HEK293 (cell line): ENCODE data around the gene EFCAB6.

Experiments used
- CTCF ChIA-PET: fragments of 350-600 bp; formaldehyde crosslinking; extraction: SDS; loops from one replicate; lab custom pipeline; 2021; ENCODE audit warnings: antibody characterized with exemption; lab: Yijun Ruan, JAX
- POLR2A ChIA-PET: fragments of 300-600 bp; formaldehyde crosslinking; extraction: SDS; loops from one replicate; lab custom pipeline; 2020; ENCODE audit warnings: antibody characterized with exemption, inconsistent platforms; lab: Yijun Ruan, JAX
- H3K27ac ChIP-seq: fragments of 200-500 bp; sonication (Bioruptor generic); 2 replicates; pipeline ENCODE4 v1.5.1; 2014; ENCODE audit warnings: low read depth, low read length, control low read depth, inconsistent platforms; ENCODE audit errors: extremely low read depth
- H3K36me3 ChIP-seq, 2 experiments: fragments of 200-500 bp in 1 of 2; sonication (Bioruptor generic) in 1 of 2; 1 replicate in 1 of 2; 2 replicates in 1 of 2; pipeline ENCODE4 v1.5.1; 2014 to 2017; ENCODE audit warnings: inconsistent platforms in 2 of 2, low read length in 2 of 2; ENCODE audit not compliant: control insufficient read depth in 2 of 2, insufficient read depth in 1 of 2
- H3K4me1 ChIP-seq: fragments of 200-500 bp; sonication (Bioruptor generic); 2 replicates; pipeline ENCODE4 v1.5.1; 2014; ENCODE audit warnings: mild to moderate bottlenecking, low read length, inconsistent platforms; ENCODE audit not compliant: control insufficient read depth, insufficient read depth
- H3K4me3 ChIP-seq: 2 replicates; pipeline ENCODE4 v1.5.1; 2011; ENCODE audit warnings: low read depth, mild to moderate bottlenecking, control low read depth, low read length, moderate library complexity
- H3K9me3 ChIP-seq: fragments of 200-500 bp; sonication (Bioruptor generic); 2 replicates; pipeline ENCODE4 v1.5.1; 2014; ENCODE audit warnings: low read depth, low read length, inconsistent platforms; ENCODE audit not compliant: control insufficient read depth, insufficient read depth
- GLI4 ChIP-seq: fragments of 450-650 bp; formaldehyde crosslinking; IDR thresholded peaks from 2 replicates; pipeline ENCODE4 v1.5.1; 2016; ENCODE audit warnings: missing biosample characterization, missing genetic modification characterization
- GLIS2 ChIP-seq: fragments of 450-650 bp; formaldehyde crosslinking; IDR thresholded peaks from 2 replicates; pipeline ENCODE4 v1.5.1; 2016; ENCODE audit warnings: missing biosample characterization, missing genetic modification characterization
- KLF7 ChIP-seq: fragments of 450-650 bp; formaldehyde crosslinking; IDR thresholded peaks from 2 replicates; pipeline ENCODE4 v1.5.1; 2016; ENCODE audit warnings: missing biosample characterization, missing genetic modification characterization, borderline replicate concordance
- KLF9 ChIP-seq: fragments of 450-650 bp; formaldehyde crosslinking; IDR thresholded peaks from 2 replicates; pipeline ENCODE4 v1.5.1; 2016; ENCODE audit warnings: missing biosample characterization, missing genetic modification characterization, low read depth
- PRDM1 ChIP-seq: fragments of 450-650 bp; formaldehyde crosslinking; IDR thresholded peaks from 2 replicates; pipeline ENCODE4; 2016; ENCODE audit warnings: missing biosample characterization, missing genetic modification characterization
- ZBTB20 ChIP-seq: fragments of 450-650 bp; formaldehyde crosslinking; IDR thresholded peaks from 2 replicates; pipeline ENCODE4 v1.5.1; 2016; ENCODE audit warnings: missing biosample characterization, missing genetic modification characterization
- ZFHX2 ChIP-seq: fragments of 450-650 bp; formaldehyde crosslinking; conservative IDR thresholded peaks from 2 replicates; pipeline ENCODE4 v1.5.1; 2016; ENCODE audit warnings: missing biosample characterization, missing genetic modification characterization
- ZNF155 ChIP-seq: fragments of 450-650 bp; formaldehyde crosslinking; IDR thresholded peaks from 2 replicates; pipeline ENCODE4 v1.5.1; 2016; ENCODE audit warnings: missing biosample characterization, missing genetic modification characterization
- ZNF174 ChIP-seq: fragments of 450-650 bp; formaldehyde crosslinking; IDR thresholded peaks from 2 replicates; pipeline ENCODE4 v1.5.0; 2017; ENCODE audit warnings: missing biosample characterization, mild to moderate bottlenecking, missing genetic modification characterization
- ZNF211 ChIP-seq: fragments of 450-650 bp; formaldehyde crosslinking; IDR thresholded peaks from 2 replicates; pipeline ENCODE4 v1.5.1; 2016; ENCODE audit warnings: low read depth, missing biosample characterization, missing genetic modification characterization
- ZNF292 ChIP-seq: fragments of 450-650 bp; formaldehyde crosslinking; IDR thresholded peaks from 2 replicates; pipeline ENCODE4 v1.5.1; 2016; ENCODE audit warnings: low read depth, missing biosample characterization, missing genetic modification characterization, borderline replicate concordance
- ZNF423 ChIP-seq: fragments of 450-650 bp; formaldehyde crosslinking; IDR thresholded peaks from 2 replicates; pipeline ENCODE4 v1.5.1; 2016; ENCODE audit warnings: missing biosample characterization, missing genetic modification characterization
- ZNF426 ChIP-seq: fragments of 450-650 bp; formaldehyde crosslinking; IDR thresholded peaks from 2 replicates; pipeline ENCODE4 v1.5.1; 2017; ENCODE audit warnings: missing biosample characterization, missing genetic modification characterization, mild to moderate bottlenecking, inconsistent platforms, moderate library complexity
- ZNF639 ChIP-seq: fragments of 450-650 bp; formaldehyde crosslinking; IDR thresholded peaks from 2 replicates; pipeline ENCODE4 v1.5.1; 2016; ENCODE audit warnings: missing biosample characterization, missing genetic modification characterization
- ZNF677 ChIP-seq: fragments of 450-650 bp; IDR thresholded peaks from 2 replicates; pipeline ENCODE4 v1.5.0; 2018; ENCODE audit warnings: missing biosample characterization, mild to moderate bottlenecking, missing genetic modification characterization, moderate library complexity
- ZNF747 ChIP-seq: fragments of 450-650 bp; formaldehyde crosslinking; IDR thresholded peaks from 2 replicates; pipeline ENCODE4 v1.5.1; 2016; ENCODE audit warnings: missing biosample characterization, missing genetic modification characterization
- ZNF776 ChIP-seq: fragments of 450-650 bp; formaldehyde crosslinking; IDR thresholded peaks from 2 replicates; pipeline ENCODE4 v1.5.0; 2017; ENCODE audit warnings: missing biosample characterization, missing genetic modification characterization, borderline replicate concordance
- ZNF830 ChIP-seq: fragments of 450-650 bp; IDR thresholded peaks from 2 replicates; pipeline ENCODE4 v1.5.0; 2018; ENCODE audit warnings: missing biosample characterization, missing genetic modification characterization, low read depth, mild to moderate bottlenecking, moderate library complexity
- TF ChIP-seq, protein P1 (sequence below): fragments of 450-650 bp; formaldehyde crosslinking; IDR thresholded peaks from 2 replicates; pipeline ENCODE4 v1.5.1; 2016; ENCODE audit warnings: missing biosample characterization, missing genetic modification characterization
- TF ChIP-seq, protein P2 (sequence below): fragments of 450-650 bp; formaldehyde crosslinking; IDR thresholded peaks from 2 replicates; pipeline ENCODE4 v1.5.1; 2016; ENCODE audit warnings: missing biosample characterization, missing genetic modification characterization
- TF ChIP-seq, protein P3 (sequence below): fragments of 450-650 bp; formaldehyde crosslinking; IDR thresholded peaks from 2 replicates; pipeline ENCODE4 v1.5.1; 2016; ENCODE audit warnings: missing biosample characterization, missing genetic modification characterization
- TF ChIP-seq, protein P4 (sequence below): fragments of 450-650 bp; formaldehyde crosslinking; IDR thresholded peaks from 2 replicates; pipeline ENCODE4 v1.5.1; 2016; ENCODE audit warnings: missing biosample characterization, missing genetic modification characterization, borderline replicate concordance

Gene EFCAB6

DNA sequence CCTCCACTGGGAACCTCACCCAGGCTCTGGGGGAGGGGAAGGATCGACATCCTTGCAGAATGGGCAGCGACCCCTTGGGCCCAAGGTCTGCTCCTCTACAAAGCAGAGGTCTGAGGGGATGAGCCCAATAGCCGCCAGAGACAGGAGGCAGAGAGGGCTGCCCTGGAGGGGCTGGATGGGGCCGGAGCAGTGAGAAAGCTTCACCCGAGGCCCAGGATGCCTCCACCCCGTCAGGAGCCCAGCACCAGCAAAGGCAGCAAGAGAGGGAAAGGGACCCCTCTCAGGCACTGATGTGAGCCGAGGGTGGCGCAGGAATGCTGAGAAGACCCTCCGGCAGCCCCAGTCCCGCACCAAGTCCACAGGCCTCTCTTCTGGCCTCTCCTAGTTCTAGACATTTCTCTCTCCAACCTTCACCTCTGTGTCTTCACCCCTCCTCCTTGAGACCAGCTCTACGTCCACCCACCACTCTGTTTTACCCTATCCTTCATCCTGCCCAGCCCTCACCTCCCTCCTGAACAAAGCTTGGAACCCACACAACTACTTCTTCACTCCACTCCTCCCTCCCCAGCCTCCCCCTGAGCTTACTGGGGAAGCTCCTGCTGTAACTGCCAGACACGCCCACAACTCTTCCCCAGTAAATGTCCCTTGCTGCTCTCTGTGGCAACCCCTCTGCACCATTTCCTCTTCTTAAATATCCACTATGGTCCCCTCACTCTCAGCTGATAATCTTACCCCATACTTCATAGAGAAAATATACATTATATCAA, 268.4 kb downstream of the EFCAB6 start (continued):
- TF ChIP-seq, protein P1, sequence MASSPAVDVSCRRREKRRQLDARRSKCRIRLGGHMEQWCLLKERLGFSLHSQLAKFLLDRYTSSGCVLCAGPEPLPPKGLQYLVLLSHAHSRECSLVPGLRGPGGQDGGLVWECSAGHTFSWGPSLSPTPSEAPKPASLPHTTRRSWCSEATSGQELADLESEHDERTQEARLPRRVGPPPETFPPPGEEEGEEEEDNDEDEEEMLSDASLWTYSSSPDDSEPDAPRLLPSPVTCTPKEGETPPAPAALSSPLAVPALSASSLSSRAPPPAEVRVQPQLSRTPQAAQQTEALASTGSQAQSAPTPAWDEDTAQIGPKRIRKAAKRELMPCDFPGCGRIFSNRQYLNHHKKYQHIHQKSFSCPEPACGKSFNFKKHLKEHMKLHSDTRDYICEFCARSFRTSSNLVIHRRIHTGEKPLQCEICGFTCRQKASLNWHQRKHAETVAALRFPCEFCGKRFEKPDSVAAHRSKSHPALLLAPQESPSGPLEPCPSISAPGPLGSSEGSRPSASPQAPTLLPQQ, result no peak
- TF ChIP-seq ZNF776, result no peak
- TF ChIP-seq GLI4 (tag by site-specific recombination), result no peak
- TF ChIP-seq ZFHX2, result peak; percentile 83
- TF ChIP-seq ZNF423, result no peak
- no peak for TF ChIP-seq ZNF211
- no peak for TF ChIP-seq ZNF292
- TF ChIP-seq ZNF426 (tag by site-specific recombination), result no peak
- no peak for TF ChIP-seq GLIS2

DNA sequence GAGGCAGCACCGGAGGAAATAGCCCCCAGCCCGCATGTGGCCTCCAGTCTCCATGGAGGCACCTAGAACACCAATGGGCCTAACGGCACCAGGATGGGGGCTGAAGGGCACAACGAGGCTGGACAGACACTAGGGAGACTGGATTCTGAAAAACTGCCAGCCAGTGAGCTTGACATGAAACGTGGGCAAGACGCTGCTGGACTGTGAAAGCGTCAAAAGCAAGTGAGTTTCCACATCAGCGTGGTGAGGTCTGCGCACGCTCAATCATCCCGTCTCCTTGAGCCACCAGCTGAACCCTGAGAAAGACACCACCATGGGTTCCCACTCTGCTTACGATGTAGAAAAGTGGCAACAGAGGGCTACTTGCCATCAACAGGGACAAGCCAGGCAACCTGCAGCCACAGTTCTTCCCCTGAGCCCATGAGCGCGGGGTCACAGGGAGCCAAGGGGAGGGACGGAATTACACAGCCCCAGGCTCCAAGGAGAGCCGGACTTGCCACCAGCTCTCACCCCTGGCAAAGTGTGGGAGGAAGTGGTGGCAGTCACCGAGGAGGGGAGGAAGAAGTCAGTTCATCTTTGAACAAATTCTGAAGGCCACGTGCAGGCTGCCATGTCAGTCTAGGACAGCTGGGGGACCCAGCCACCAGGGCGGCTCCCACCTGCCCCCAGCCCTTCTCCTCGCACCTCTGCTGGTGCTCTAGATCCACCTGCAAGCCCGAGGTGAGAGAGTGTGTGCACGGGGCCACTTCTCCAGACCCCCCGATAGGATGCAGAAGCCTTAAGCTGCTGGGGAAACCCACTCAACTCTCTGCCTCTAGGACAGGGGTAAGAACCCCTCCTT, 269.2 kb downstream of the EFCAB6 start:
- Histone ChIP-seq H3K36me3 (no peaks in the 10 kb centered on the region), H3K4me1 (no peaks in the 10 kb centered on the region), H3K9me3 (no peaks in the 10 kb centered on the region), H3K4me3 (no peak overlapping the region), H3K27ac (no peak overlapping the region)
- POLR2A ChIA-PET, result no interaction called here
- CTCF ChIA-PET, result no interaction called here
- no peak for TF ChIP-seq ZNF830
- TF ChIP-seq KLF7 (tag by site-specific recombination), result no peak
- TF ChIP-seq ZNF211, result no peak
- no peak for TF ChIP-seq KLF9 (tag by site-specific recombination)
- no peak for TF ChIP-seq PRDM1 (tag by site-specific recombination)
- TF ChIP-seq ZBTB20 (tag by site-specific recombination), result no peak
- no peak for TF ChIP-seq ZNF677 (tag by site-specific recombination)
- TF ChIP-seq, protein P2, sequence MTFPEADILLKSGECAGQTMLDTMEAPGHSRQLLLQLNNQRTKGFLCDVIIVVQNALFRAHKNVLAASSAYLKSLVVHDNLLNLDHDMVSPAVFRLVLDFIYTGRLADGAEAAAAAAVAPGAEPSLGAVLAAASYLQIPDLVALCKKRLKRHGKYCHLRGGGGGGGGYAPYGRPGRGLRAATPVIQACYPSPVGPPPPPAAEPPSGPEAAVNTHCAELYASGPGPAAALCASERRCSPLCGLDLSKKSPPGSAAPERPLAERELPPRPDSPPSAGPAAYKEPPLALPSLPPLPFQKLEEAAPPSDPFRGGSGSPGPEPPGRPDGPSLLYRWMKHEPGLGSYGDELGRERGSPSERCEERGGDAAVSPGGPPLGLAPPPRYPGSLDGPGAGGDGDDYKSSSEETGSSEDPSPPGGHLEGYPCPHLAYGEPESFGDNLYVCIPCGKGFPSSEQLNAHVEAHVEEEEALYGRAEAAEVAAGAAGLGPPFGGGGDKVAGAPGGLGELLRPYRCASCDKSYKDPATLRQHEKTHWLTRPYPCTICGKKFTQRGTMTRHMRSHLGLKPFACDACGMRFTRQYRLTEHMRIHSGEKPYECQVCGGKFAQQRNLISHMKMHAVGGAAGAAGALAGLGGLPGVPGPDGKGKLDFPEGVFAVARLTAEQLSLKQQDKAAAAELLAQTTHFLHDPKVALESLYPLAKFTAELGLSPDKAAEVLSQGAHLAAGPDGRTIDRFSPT, result no peak
- TF ChIP-seq, protein P3, sequence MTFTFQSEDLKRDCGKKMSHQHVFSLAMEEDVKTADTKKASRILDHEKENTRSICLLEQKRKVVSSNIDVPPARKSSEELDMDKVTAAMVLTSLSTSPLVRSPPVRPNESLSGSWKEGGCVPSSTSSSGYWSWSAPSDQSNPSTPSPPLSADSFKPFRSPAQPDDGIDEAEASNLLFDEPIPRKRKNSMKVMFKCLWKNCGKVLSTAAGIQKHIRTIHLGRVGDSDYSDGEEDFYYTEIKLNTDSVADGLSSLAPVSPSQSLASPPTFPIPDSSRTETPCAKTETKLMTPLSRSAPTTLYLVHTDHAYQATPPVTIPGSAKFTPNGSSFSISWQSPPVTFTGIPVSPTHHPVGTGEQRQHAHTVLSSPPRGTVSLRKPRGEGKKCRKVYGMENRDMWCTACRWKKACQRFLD, result no peak
- TF ChIP-seq ZNF155 (tag by site-specific recombination), result no peak
- TF ChIP-seq, protein P4, sequence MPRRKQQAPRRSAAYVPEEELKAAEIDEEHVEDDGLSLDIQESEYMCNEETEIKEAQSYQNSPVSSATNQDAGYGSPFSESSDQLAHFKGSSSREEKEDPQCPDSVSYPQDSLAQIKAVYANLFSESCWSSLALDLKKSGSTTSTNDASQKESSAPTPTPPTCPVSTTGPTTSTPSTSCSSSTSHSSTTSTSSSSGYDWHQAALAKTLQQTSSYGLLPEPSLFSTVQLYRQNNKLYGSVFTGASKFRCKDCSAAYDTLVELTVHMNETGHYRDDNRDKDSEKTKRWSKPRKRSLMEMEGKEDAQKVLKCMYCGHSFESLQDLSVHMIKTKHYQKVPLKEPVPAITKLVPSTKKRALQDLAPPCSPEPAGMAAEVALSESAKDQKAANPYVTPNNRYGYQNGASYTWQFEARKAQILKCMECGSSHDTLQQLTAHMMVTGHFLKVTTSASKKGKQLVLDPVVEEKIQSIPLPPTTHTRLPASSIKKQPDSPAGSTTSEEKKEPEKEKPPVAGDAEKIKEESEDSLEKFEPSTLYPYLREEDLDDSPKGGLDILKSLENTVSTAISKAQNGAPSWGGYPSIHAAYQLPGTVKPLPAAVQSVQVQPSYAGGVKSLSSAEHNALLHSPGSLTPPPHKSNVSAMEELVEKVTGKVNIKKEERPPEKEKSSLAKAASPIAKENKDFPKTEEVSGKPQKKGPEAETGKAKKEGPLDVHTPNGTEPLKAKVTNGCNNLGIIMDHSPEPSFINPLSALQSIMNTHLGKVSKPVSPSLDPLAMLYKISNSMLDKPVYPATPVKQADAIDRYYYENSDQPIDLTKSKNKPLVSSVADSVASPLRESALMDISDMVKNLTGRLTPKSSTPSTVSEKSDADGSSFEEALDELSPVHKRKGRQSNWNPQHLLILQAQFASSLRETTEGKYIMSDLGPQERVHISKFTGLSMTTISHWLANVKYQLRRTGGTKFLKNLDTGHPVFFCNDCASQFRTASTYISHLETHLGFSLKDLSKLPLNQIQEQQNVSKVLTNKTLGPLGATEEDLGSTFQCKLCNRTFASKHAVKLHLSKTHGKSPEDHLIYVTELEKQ, result no peak
- no peak for TF ChIP-seq ZNF639
- no peak for TF ChIP-seq ZNF747 (tag by site-specific recombination)
- TF ChIP-seq ZNF174 (tag by site-specific recombination), result no peak
